Measurements from ENCODE around the gene NRXN3. TPM values are rescaled to one million over a fixed set of nuclear protein-coding genes. Genes with fewer than 3 reads are reported as not detected.

NRXN3 gene
- total RNA-seq, 3 donors from 2014 or later = 2.1 to 27.3 (median 2.6) TPM

DNA sequence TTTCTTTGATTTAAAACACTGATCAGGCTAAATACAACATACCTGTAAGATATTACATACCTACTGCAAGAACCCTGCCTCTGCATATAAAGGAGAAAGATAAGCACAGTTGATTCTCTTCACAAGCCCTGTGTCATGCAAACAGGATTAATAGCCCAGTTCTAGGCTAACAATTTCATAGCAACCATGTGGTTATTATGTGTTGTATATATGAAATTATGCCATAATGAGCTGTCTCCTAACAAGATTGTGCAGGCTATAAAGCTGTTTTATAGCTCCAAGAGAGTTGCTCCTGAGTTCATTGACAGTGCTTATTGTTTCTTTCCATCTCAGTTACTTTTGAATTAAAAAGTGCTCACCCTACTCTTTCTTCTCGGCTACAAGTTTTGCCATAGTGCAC is 1431.9 kb downstream of the NRXN3 start:
- Histone ChIP-seq H3K36me3 (ENCODE audit: low read depth) (no peaks in the 10 kb centered on the region), H3K9me3 (no peaks in the 10 kb centered on the region), H3K4me1 (ENCODE audit: low read depth) (no peaks in the 10 kb centered on the region), H3K4me3 (no peak overlapping the region)
- ATAC-seq = peak; percentile 93
- TF ChIP-seq, protein P1, sequence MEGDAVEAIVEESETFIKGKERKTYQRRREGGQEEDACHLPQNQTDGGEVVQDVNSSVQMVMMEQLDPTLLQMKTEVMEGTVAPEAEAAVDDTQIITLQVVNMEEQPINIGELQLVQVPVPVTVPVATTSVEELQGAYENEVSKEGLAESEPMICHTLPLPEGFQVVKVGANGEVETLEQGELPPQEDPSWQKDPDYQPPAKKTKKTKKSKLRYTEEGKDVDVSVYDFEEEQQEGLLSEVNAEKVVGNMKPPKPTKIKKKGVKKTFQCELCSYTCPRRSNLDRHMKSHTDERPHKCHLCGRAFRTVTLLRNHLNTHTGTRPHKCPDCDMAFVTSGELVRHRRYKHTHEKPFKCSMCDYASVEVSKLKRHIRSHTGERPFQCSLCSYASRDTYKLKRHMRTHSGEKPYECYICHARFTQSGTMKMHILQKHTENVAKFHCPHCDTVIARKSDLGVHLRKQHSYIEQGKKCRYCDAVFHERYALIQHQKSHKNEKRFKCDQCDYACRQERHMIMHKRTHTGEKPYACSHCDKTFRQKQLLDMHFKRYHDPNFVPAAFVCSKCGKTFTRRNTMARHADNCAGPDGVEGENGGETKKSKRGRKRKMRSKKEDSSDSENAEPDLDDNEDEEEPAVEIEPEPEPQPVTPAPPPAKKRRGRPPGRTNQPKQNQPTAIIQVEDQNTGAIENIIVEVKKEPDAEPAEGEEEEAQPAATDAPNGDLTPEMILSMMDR (IDR thresholded peaks at IDR 0.05) = no peak
- intact Hi-C loops (cut with DNase I, micrococcal nuclease) = no loop called here
- DNase-seq = no peak

DNA sequence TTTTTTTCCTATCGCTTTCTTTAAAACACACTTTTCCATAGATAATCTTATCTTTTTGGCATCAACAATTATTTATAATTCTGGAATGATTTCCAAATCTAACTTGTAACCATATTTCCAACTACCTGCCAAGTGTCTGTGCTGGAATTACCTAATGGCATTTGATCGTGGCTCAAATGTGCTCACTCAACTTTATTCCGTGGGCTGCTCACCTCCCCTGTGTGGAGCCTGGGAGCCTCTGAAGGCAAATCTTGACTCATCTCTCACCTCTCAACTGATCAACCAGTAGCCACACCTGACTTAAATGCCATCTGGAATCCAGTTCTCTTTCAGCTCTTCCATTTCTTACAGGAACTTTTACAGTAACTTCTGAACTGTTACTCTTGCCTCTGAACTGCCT is 1432.6 kb downstream of the NRXN3 start:
- TF ChIP-seq, protein P1 (IDR thresholded peaks at IDR 0.05) = no peak
- H3K4me3 ChIP-seq = no peak overlapping the region
- intact Hi-C loops (cut with DNase I, micrococcal nuclease) = no loop called here
- DNase-seq (no peak), ATAC-seq (no peak)
- no peaks in the 10 kb centered on the region for H3K9me3 ChIP-seq
- H3K36me3 ChIP-seq (ENCODE audit: low read depth) = no peaks in the 10 kb centered on the region
- H3K4me1 ChIP-seq (ENCODE audit: low read depth) = no peaks in the 10 kb centered on the region

DNA sequence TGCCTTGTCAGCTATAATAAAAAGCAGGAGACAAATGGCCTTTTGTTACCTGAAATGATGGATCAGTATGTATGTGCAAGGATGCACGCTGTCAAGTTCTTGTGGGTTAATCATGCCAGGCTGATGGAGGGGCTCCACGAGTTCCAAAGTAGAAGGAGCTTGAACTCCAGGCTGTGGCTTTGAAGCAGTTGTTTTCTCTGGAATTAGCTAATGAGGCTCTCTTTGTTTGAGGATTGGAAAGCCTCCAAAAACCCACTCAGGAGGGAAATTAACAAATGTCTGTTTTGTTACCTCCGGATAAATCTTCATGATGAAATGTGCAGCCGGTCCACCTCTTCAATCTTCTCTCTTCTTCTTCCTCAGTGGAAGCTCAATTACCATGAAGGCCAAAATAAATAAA is 1435.7 kb downstream of the NRXN3 start:
- no peak for ATAC-seq
- no peak overlapping the region for H3K4me3 ChIP-seq
- DNase-seq = no peak
- intact Hi-C loops (cut with DNase I, micrococcal nuclease) = no loop called here
- H3K9me3 ChIP-seq = no peaks in the 10 kb centered on the region
- TF ChIP-seq, protein P1 (IDR thresholded peaks at IDR 0.05) = no peak
- no peaks in the 10 kb centered on the region for H3K36me3 ChIP-seq (ENCODE audit: low read depth)
- no peaks in the 10 kb centered on the region for H3K4me1 ChIP-seq (ENCODE audit: low read depth)

DNA sequence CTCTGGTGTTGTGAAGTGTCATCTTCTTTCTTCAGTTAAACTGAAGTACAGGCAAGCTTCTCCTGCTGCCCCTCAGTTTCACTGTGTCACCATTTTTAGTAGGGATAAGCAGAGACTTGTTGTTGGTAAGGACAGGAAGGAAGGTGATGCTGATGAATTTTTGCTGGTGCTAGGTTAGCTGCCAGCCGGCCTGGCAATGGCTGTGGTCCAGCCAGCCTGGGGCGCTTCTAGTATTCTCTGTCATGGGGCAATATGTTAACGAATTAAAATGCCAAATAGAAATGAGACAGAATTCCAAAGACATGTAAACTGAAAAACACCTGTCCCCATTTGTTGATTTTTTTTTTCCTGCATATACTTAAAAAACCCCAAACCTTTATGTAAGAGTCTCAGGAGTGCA is 1438.3 kb downstream of the NRXN3 start:
- Histone ChIP-seq H3K4me1 (ENCODE audit: low read depth) (no peaks in the 10 kb centered on the region), H3K36me3 (ENCODE audit: low read depth) (no peaks in the 10 kb centered on the region), H3K9me3 (no peaks in the 10 kb centered on the region), H3K4me3 (no peak overlapping the region)
- DNase-seq (no peak), ATAC-seq (no peak)
- TF ChIP-seq, protein P1 (IDR thresholded peaks at IDR 0.05) = no peak
- intact Hi-C loops (cut with DNase I, micrococcal nuclease) = no loop called here

DNA sequence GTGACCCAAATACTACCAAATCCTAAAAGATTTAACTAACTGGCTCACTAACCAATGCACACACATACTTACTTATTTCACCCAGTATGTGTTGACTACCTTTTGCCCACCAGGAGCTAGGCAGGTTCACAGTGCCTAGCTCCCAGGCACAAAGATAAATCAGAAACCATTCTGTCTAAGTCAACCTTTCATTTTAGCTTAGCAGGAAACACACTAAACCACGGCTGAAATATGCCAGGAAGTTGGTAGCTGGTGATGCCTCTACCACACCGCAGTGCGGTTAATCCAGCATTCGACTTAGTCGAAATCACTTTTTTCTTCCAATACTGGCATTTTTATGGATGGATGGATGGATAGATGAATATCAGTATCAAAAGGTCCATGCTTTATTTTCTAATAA is 1443.5 kb downstream of the NRXN3 start:
- no peaks in the 10 kb centered on the region for H3K9me3 ChIP-seq
- TF ChIP-seq, protein P1 (IDR thresholded peaks at IDR 0.05) = no peak
- ATAC-seq (no peak), DNase-seq (no peak)
- no peaks in the 10 kb centered on the region for H3K4me1 ChIP-seq (ENCODE audit: low read depth)
- H3K4me3 ChIP-seq = no peak overlapping the region
- intact Hi-C loops (cut with DNase I, micrococcal nuclease) = no loop called here
- H3K36me3 ChIP-seq (ENCODE audit: low read depth) = no peaks in the 10 kb centered on the region

DNA sequence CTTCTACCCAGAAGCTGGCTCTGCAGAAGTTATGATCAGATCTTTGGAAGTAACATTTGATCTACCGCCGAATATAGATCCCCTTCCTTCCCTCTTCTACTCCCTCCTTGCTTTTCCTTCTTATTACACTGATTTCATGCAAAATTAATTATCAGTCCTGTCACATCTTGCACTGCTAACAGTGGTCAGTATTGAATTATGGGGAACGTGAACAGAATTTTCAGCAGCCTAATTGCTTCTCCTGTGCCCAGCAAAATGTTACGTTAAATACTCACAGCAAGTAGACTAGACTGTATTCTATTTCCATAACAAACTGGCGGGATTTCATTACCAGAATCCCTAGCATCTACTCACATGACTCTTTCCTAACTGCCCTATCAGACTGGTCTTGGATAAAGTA is 1444.3 kb downstream of the NRXN3 start:
- intact Hi-C loops (cut with DNase I, micrococcal nuclease) = no loop called here
- no peak for ATAC-seq
- TF ChIP-seq, protein P1 (IDR thresholded peaks at IDR 0.05) = no peak

More for the DNA sequence above, 1444.3 kb downstream of the NRXN3 start:
- DNase-seq = no peak
- no peaks in the 10 kb centered on the region for H3K4me1 ChIP-seq (ENCODE audit: low read depth)
- no peak overlapping the region for H3K4me3 ChIP-seq
- no peaks in the 10 kb centered on the region for H3K9me3 ChIP-seq
- H3K36me3 ChIP-seq (ENCODE audit: low read depth) = no peaks in the 10 kb centered on the region
